ENCODE data around the gene ZNF217. TPM values are rescaled to one million over a fixed set of nuclear protein-coding genes. Genes with fewer than 3 reads are reported as not detected.
A peak's percentile ranks its signal among the peaks of the same experiment; 100 is the strongest.
"Not testable (repeated sequence)": the region's sequence is repeated elsewhere in the genome, so short reads cannot be mapped to it uniquely, and the experiment has no call there.

ZNF217 gene
- total RNA-seq, 1 experiment from 2014 or later, result 210 TPM

DNA sequence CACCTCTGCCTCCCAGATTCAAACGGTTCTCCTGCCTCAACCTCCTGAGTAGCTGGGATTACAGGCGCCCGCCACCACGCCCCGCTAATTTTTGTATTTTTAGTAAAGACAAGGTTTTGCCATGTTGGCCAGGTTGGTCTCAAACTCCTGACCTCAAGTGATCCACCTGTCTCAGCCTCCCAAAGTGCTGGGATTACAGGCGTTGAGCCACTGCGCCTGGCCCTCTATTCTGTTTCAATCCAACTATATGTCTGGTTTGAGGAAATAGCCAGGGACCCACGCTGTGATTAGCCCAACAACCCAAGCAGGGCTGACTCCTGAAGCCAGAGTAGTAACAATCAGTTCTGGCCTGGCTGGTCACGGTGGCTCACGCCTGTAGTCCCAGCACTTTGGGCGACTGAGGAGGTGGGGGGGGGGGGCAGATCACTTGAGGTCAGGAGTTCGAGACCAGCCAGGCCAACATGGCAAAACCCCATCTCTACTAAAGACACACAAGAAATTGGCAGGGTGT, 24.9 kb upstream of the ZNF217 start:
- H3K27me3 ChIP-seq (ENCODE audit: control insufficient read depth, insufficient read depth, low read length); H3K36me3 ChIP-seq (ENCODE audit: control insufficient read depth, insufficient read depth, low read length); ATAC-seq; BruUV-seq (replicated peaks); H3K9me3 ChIP-seq (ENCODE audit: control insufficient read depth, insufficient read depth, low read depth, low read length); intact Hi-C loops (cut with micrococcal nuclease; ENCODE audit: unreplicated experiment); in situ Hi-C loops (cut with HindIII; ENCODE audit: low pct_unique_long_range_greater_than_20kb, low sequenced_read_pairs); DNase-seq (ENCODE audit: low read depth, low spot score); H3K4me3 ChIP-seq (ENCODE audit: low read depth in 2 of 2, low read length in 2 of 2); POLR2A ChIA-PET: not testable (repeated sequence)
- Histone ChIP-seq H3K4me1 (ENCODE audit: control insufficient read depth, insufficient read depth, low read length) (peaks cover 50% of the 10 kb centered on the region), H3K27ac (ENCODE audit: low read length) (peak overlapping the region; percentile 100)
- CTCF ChIA-PET, result interaction anchor here (0.6 kb wide), 1 partner anchor 154 kb away, joined by 5 read pairs; no protein-coding TSS in a partner anchor

DNA sequence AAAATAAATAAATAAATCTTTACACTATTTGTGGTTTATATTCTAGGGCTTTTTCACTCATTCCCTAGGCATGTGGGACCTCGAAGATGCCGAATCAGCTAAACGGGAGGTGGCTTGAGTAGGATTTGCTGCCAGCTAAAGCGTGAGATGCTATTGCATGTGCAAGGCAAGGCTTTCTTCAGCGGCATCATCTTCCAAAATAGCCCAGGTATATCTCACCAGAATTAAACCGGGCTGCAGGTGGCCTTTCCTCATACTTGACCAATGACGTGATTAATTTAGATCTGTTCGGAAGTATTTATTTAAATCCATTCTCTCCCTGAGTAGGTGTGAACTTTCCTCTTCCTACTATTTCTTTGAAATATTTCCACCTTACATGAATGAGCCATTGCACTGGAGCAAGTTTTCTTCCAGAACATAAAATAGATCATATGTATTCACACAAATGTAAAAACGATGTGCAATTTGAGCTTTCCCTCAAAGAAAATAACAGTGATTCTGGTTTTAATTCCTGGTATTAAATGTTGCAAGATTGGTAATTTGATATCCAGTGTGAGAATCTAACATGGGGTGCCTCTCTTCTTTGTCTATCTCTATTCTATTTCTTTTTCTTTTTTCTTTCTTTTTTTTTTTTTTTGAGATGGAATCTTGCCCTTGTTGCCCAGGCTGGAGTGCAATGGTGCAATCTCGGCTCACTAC, 24.3 kb upstream of the ZNF217 start:
- Histone ChIP-seq H3K27me3 (ENCODE audit: control insufficient read depth, insufficient read depth, low read length) (no peaks in the 10 kb centered on the region), H3K36me3 (ENCODE audit: control insufficient read depth, insufficient read depth, low read length) (no peaks in the 10 kb centered on the region), H3K9me3 (ENCODE audit: control insufficient read depth, insufficient read depth, low read depth, low read length) (no peaks in the 10 kb centered on the region), H3K4me1 (ENCODE audit: control insufficient read depth, insufficient read depth, low read length) (peaks cover 50% of the 10 kb centered on the region), H3K27ac (ENCODE audit: low read length) (peak overlapping the region; percentile 100), H3K4me3 (ENCODE audit: low read depth in 2 of 2, low read length in 2 of 2) (no peak overlapping the region)
- TF ChIP-seq, protein P1, sequence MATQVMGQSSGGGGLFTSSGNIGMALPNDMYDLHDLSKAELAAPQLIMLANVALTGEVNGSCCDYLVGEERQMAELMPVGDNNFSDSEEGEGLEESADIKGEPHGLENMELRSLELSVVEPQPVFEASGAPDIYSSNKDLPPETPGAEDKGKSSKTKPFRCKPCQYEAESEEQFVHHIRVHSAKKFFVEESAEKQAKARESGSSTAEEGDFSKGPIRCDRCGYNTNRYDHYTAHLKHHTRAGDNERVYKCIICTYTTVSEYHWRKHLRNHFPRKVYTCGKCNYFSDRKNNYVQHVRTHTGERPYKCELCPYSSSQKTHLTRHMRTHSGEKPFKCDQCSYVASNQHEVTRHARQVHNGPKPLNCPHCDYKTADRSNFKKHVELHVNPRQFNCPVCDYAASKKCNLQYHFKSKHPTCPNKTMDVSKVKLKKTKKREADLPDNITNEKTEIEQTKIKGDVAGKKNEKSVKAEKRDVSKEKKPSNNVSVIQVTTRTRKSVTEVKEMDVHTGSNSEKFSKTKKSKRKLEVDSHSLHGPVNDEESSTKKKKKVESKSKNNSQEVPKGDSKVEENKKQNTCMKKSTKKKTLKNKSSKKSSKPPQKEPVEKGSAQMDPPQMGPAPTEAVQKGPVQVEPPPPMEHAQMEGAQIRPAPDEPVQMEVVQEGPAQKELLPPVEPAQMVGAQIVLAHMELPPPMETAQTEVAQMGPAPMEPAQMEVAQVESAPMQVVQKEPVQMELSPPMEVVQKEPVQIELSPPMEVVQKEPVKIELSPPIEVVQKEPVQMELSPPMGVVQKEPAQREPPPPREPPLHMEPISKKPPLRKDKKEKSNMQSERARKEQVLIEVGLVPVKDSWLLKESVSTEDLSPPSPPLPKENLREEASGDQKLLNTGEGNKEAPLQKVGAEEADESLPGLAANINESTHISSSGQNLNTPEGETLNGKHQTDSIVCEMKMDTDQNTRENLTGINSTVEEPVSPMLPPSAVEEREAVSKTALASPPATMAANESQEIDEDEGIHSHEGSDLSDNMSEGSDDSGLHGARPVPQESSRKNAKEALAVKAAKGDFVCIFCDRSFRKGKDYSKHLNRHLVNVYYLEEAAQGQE (IDR thresholded peaks at IDR 0.05; ENCODE audit: insufficient read depth in 1 of 2, low read depth in 2 of 2, low read length in 1 of 2), result no peak
- TF ChIP-seq, protein P2, sequence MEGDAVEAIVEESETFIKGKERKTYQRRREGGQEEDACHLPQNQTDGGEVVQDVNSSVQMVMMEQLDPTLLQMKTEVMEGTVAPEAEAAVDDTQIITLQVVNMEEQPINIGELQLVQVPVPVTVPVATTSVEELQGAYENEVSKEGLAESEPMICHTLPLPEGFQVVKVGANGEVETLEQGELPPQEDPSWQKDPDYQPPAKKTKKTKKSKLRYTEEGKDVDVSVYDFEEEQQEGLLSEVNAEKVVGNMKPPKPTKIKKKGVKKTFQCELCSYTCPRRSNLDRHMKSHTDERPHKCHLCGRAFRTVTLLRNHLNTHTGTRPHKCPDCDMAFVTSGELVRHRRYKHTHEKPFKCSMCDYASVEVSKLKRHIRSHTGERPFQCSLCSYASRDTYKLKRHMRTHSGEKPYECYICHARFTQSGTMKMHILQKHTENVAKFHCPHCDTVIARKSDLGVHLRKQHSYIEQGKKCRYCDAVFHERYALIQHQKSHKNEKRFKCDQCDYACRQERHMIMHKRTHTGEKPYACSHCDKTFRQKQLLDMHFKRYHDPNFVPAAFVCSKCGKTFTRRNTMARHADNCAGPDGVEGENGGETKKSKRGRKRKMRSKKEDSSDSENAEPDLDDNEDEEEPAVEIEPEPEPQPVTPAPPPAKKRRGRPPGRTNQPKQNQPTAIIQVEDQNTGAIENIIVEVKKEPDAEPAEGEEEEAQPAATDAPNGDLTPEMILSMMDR (IDR thresholded peaks at IDR 0.05), result no peak
- no peak for TF ChIP-seq POLR2AphosphoS5 (IDR thresholded peaks at IDR 0.05; ENCODE audit: low read depth, low read length)
- TF ChIP-seq SIN3A (IDR thresholded peaks at IDR 0.05; ENCODE audit: borderline replicate concordance, insufficient read depth, low read depth, low read length), result no peak
- no peak for TF ChIP-seq TCF7L2 (IDR thresholded peaks at IDR 0.05; ENCODE audit: low read depth, low read length)
- intact Hi-C loops (cut with micrococcal nuclease; ENCODE audit: unreplicated experiment) (no loop called here), in situ Hi-C loops (cut with HindIII; ENCODE audit: low pct_unique_long_range_greater_than_20kb, low sequenced_read_pairs) (no loop called here)
- no peak for ATAC-seq
- ChIA-PET CTCF (no interaction called here), POLR2A (no interaction called here)
- no TSS peak for BruUV-seq (replicated peaks)
- DNase-seq (ENCODE audit: low read depth, low spot score), result no peak

DNA sequence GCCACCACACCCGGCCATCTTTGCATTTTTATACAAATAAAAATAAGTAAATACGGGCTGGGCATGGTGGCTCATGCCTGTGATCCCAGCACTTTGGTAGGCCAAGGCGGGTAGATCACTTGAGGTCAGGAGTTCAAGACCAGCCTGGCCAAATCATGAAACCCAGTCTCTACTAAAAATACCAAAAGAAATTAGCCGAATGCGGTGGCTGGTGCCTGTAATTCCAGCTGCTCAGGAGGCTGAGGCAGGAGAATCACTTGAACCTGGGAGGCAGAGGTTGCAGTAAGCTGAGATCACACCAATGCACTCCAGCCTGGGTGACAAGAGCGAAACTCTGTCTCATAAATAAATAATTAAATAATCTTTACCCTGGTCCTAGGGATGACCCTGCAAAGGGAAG, 22.9 kb upstream of the ZNF217 start:
- BruUV-seq (replicated peaks); in situ Hi-C loops (cut with HindIII; ENCODE audit: low pct_unique_long_range_greater_than_20kb, low sequenced_read_pairs); H3K36me3 ChIP-seq (ENCODE audit: control insufficient read depth, insufficient read depth, low read length); H3K9me3 ChIP-seq (ENCODE audit: control insufficient read depth, insufficient read depth, low read depth, low read length); intact Hi-C loops (cut with micrococcal nuclease; ENCODE audit: unreplicated experiment); DNase-seq (ENCODE audit: low read depth, low spot score); ATAC-seq; POLR2A ChIA-PET; H3K4me3 ChIP-seq (ENCODE audit: low read depth in 2 of 2, low read length in 2 of 2); H3K27me3 ChIP-seq (ENCODE audit: control insufficient read depth, insufficient read depth, low read length): not testable (repeated sequence)
- CTCF ChIA-PET, result interaction anchor here (0.5 kb wide), 1 partner anchor 170 kb away, joined by 7 read pairs; no protein-coding TSS in a partner anchor
- Histone ChIP-seq H3K27ac (ENCODE audit: low read length) (peak overlapping the region; percentile 100), H3K4me1 (ENCODE audit: control insufficient read depth, insufficient read depth, low read length) (peaks cover 47% of the 10 kb centered on the region)
